SK-N-SH (cell line): ENCODE data around the gene HDGFL3.

Experiments
- CTCF ChIP-seq: fragments of 200-600 bp; sonication (generic); IDR thresholded peaks from 2 replicates; pipeline ENCODE4 v1.6.1; 2017; ENCODE audit warnings: antibody characterized with exemption, mild to moderate bottlenecking, moderate library complexity
- EP300 ChIP-seq, 2 experiments: IDR thresholded peaks; 2 replicates each; pipeline versions ENCODE4 v1.4.0 to v1.6.1; 2012; ENCODE audit warnings: borderline replicate concordance in 1 of 2, low read depth in 1 of 2, low read length in 1 of 2
- JUND ChIP-seq: IDR thresholded peaks from 2 replicates; pipeline ENCODE4 v1.4.0; 2012
- NRF1 ChIP-seq: IDR thresholded peaks from 2 replicates; pipeline ENCODE4 v1.6.1; 2012; ENCODE audit warnings: low read depth, mild to moderate bottlenecking, low read length
- SMC3 ChIP-seq: IDR thresholded peaks from 2 replicates; pipeline ENCODE4 v1.6.1; 2012; ENCODE audit warnings: low read depth, low read length, improper control_type of control experiment
- YY1 ChIP-seq: IDR thresholded peaks from 2 replicates; pipeline ENCODE4 v1.4.0; 2012; ENCODE audit warnings: low read depth, mild to moderate bottlenecking

- no peak for TF ChIP-seq NRF1
- TF ChIP-seq CTCF: no peak
- TF ChIP-seq JUND: no peak
- TF ChIP-seq SMC3: no peak
- TF ChIP-seq YY1: no peak
- TF ChIP-seq EP300 (IDR thresholded peaks at IDR 0.05; ENCODE audit: borderline replicate concordance in 1 of 2, low read depth in 1 of 2, low read length in 1 of 2): no peak
Measured at GRCh38 chr15:83206526-83207008, 1.1 kb downstream of the HDGFL3 start.
